D721Med (cell line): ENCODE results near the gene INPP4B.

ENCODE experiments used
- DNase-seq: peaks from one replicate; pipeline ENCODE4 v3.0.0; 2011; ENCODE audit warnings: low spot score; ENCODE audit not compliant: insufficient read length
- FAIRE-seq: peaks from 2 replicates; lab custom pipeline; 2011; peaks lifted over from hg19 to GRCh38; lab: Jason Lieb, UNC
- CTCF ChIP-seq: IDR thresholded peaks from 2 replicates; pipeline ENCODE4 v1.5.1; 2012; ENCODE audit warnings: mild to moderate bottlenecking, control low read depth; ENCODE audit not compliant: insufficient read depth; ENCODE audit errors: missing control alignments

Gene INPP4B

GRCh38 chr4:142043509-142043908 is 802.6 kb downstream of the INPP4B start:
- no peak for DNase-seq
- no peak for TF ChIP-seq CTCF
- FAIRE-seq = no peak

- FAIRE-seq (no peak), DNase-seq (no peak)
- TF ChIP-seq CTCF = no peak
Measured at GRCh38 chr4:142041788-142042187, 804.3 kb downstream of the INPP4B start.

GRCh38 chr4:142040043-142040442 is 806.1 kb downstream of the INPP4B start:
- FAIRE-seq (no peak), DNase-seq (no peak)
- no peak for TF ChIP-seq CTCF

GRCh38 chr4:142036795-142037583 is 809.1 kb downstream of the INPP4B start:
- no peak for DNase-seq
- TF ChIP-seq CTCF = no peak
- no peak for FAIRE-seq

- DNase-seq (no peak), FAIRE-seq (no peak)
- TF ChIP-seq CTCF = no peak
Measured at GRCh38 chr4:142035566-142035965, 810.5 kb downstream of the INPP4B start.

GRCh38 chr4:142034101-142034500 is 812.0 kb downstream of the INPP4B start:
- no peak for DNase-seq
- no peak for TF ChIP-seq CTCF

GRCh38 chr4:142030010-142030409 is 816.1 kb downstream of the INPP4B start:
- no peak for DNase-seq
- no peak for FAIRE-seq
- TF ChIP-seq CTCF = no peak

More at GRCh38 chr4:142034101-142034500, 812.0 kb downstream of the INPP4B start:
- no peak for FAIRE-seq
